ENCODE measurements around the gene ANGEL2. TPM values are rescaled to one million over a fixed set of nuclear protein-coding genes. Genes with fewer than 3 reads are reported as not detected.

ANGEL2 gene
- total and polyA plus RNA-seq, 2 of the 13 experiments (the other 11 are each of a cell fraction or from before 2014, with no cell fraction given) = 12.3 to 25.4 TPM

GRCh38 chr1:213055767-213056166, 40.1 kb upstream of the ANGEL2 start (continued):
- TF ChIP-seq NCOR1 (IDR thresholded peaks at IDR 0.05; ENCODE audit: borderline replicate concordance, low read length) = no peak
- TF ChIP-seq SRF (IDR thresholded peaks at IDR 0.05; ENCODE audit: low read depth, low read length) = no peak
- TF ChIP-seq, protein P1, sequence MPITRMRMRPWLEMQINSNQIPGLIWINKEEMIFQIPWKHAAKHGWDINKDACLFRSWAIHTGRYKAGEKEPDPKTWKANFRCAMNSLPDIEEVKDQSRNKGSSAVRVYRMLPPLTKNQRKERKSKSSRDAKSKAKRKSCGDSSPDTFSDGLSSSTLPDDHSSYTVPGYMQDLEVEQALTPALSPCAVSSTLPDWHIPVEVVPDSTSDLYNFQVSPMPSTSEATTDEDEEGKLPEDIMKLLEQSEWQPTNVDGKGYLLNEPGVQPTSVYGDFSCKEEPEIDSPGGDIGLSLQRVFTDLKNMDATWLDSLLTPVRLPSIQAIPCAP (CRISPR knock-in tag; IDR thresholded peaks at IDR 0.05; ENCODE audit: low read depth) = no peak
- TF ChIP-seq GLMP (CRISPR knock-in tag; IDR thresholded peaks at IDR 0.05; ENCODE audit: borderline replicate concordance) = no peak
- TF ChIP-seq SALL1 (CRISPR knock-in tag; IDR thresholded peaks at IDR 0.05) = peak; percentile 54; the same call in 1 of the 2 replicates
- TF ChIP-seq CCDC6 (CRISPR knock-in tag; IDR thresholded peaks at IDR 0.05) = no peak
- TF ChIP-seq, protein P2, sequence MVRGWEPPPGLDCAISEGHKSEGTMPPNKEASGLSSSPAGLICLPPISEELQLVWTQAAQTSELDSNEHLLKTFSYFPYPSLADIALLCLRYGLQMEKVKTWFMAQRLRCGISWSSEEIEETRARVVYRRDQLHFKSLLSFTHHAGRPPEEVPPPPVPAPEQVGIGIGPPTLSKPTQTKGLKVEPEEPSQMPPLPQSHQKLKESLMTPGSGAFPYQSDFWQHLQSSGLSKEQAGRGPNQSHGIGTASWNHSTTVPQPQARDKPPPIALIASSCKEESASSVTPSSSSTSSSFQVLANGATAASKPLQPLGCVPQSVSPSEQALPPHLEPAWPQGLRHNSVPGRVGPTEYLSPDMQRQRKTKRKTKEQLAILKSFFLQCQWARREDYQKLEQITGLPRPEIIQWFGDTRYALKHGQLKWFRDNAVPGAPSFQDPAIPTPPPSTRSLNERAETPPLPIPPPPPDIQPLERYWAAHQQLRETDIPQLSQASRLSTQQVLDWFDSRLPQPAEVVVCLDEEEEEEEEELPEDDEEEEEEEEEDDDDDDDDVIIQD (CRISPR knock-in tag; IDR thresholded peaks at IDR 0.05; ENCODE audit: low read depth) = peak; percentile 36; the same call in 1 of the 2 replicates

GRCh38 chr1:213054733-213055591, 39.3 kb upstream of the ANGEL2 start:
- Histone ChIP-seq H3K4me1 (ENCODE audit: insufficient read depth, low read length) (peaks cover 69% of the 10 kb centered on the region), H3K9me3 (ENCODE audit: low read length) (peaks cover 6% of the 10 kb centered on the region; the same call in 1 of the 2 replicates), H2AFZ (ENCODE audit: low read length) (no peak overlapping the region), H3K27ac (ENCODE audit: extremely low read length, insufficient read depth, low read length) (no peak overlapping the region), H3K27me3 (ENCODE audit: control insufficient read depth in 1 of 2, insufficient read depth in 2 of 2, low read length in 2 of 2) (no peaks in the 10 kb centered on the region), H4K20me1 (ENCODE audit: insufficient read depth, low read length) (no peaks in the 10 kb centered on the region), H3K4me3 (replicated peaks in 1 of 3; ENCODE audit: insufficient read depth in 1 of 3, low read depth in 2 of 3, low read length in 3 of 3) (no peak overlapping the region), H3K36me3 (replicated peaks in 1 of 2; ENCODE audit: control insufficient read depth in 1 of 2, insufficient read depth in 2 of 2, low read length in 2 of 2) (no peaks in the 10 kb centered on the region), H3K9ac (ENCODE audit: insufficient read depth, low read depth, low read length) (no peak overlapping the region), H3K79me2 (ENCODE audit: insufficient read depth, low read length) (peaks cover 84% of the 10 kb centered on the region), H3K4me2 (ENCODE audit: low read depth, low read length) (no peak overlapping the region)
- DNase-seq (ENCODE audit: low spot score) = no peak
- ATAC-seq = no peak
- intact Hi-C loops (cut with micrococcal nuclease; ENCODE audit: unreplicated experiment) = loop anchor here (5.0 to 10.0 kb wide), 2 partner anchors 38 to 130 kb away; partner anchors contain the start of gene ANGEL2
- no peak for FAIRE-seq
- no TSS peak for BruUV-seq (replicated peaks)
- ChIA-PET POLR2A (no interaction called here), CTCF (ENCODE audit: low intra/inter-chr PET ratio, low total read pairs) (no interaction called here)
- in situ Hi-C loops (cut with HindIII; ENCODE audit: extremely low pct_ligation_motif_present, low pct_unique_long_range_greater_than_20kb) = no loop called here
- TF ChIP-seq MAFF (IDR thresholded peaks at IDR 0.05; ENCODE audit: low read depth, low read length) (peak; percentile 79), ZFP41 (CRISPR knock-in tag; IDR thresholded peaks at IDR 0.05; ENCODE audit: borderline replicate concordance) (no peak), ZNF331 (CRISPR knock-in tag; IDR thresholded peaks at IDR 0.05) (no peak), HDAC1 (CRISPR knock-in tag; IDR thresholded peaks at IDR 0.05) (0 out of 2 replicates have a peak, but pooled peaks have one; percentile 2), PAF1 (CRISPR knock-in tag; IDR thresholded peaks at IDR 0.05) (no peak), HINFP (CRISPR knock-in tag; IDR thresholded peaks at IDR 0.05; ENCODE audit: low read depth) (no peak), MAFK (conservative IDR thresholded peaks at IDR 0.05 in 1 of 2, IDR thresholded peaks at IDR 0.05 in 1 of 2; ENCODE audit: low read length in 2 of 2) (peak; percentile 70 to 78)

Data from HepG2 (cell line).